ENCODE measurements around the gene FTH1.
"Not testable (repeated sequence)": the region's sequence is repeated elsewhere in the genome, so short reads cannot be mapped to it uniquely, and the experiment has no call there.

FTH1 gene

GRCh38 chr11:61964058-61964665 lies 3.3 kb downstream of the FTH1 start:
- DNase-seq (ENCODE audit: extremely low read depth in 1 of 2, low read depth in 1 of 2) = no peak

- no peak for DNase-seq (ENCODE audit: extremely low read depth in 1 of 2, low read depth in 1 of 2)
Measured at GRCh38 chr11:61963282-61964057, 4.0 kb downstream of the FTH1 start.

- DNase-seq (ENCODE audit: extremely low read depth in 1 of 2, low read depth in 1 of 2) = no peak
Measured at GRCh38 chr11:61963016-61963281, 4.5 kb downstream of the FTH1 start.

- DNase-seq (ENCODE audit: extremely low read depth in 1 of 2, low read depth in 1 of 2) = no peak
Measured at GRCh38 chr11:61962213-61963015, 5.0 kb downstream of the FTH1 start.

GRCh38 chr11:61961570-61962212 lies 5.7 kb downstream of the FTH1 start:
- DNase-seq (ENCODE audit: extremely low read depth in 1 of 2, low read depth in 1 of 2) = no peak

GRCh38 chr11:61960532-61960931 lies 6.9 kb downstream of the FTH1 start:
- no peak for DNase-seq (ENCODE audit: extremely low read depth in 1 of 2, low read depth in 1 of 2)

GRCh38 chr11:61959678-61960077 lies 7.8 kb downstream of the FTH1 start:
- no peak for DNase-seq (ENCODE audit: extremely low read depth in 1 of 2, low read depth in 1 of 2)

- DNase-seq (ENCODE audit: extremely low read depth in 1 of 2, low read depth in 1 of 2) = no peak
Measured at GRCh38 chr11:61959114-61959513, 8.3 kb downstream of the FTH1 start.

- no peak for DNase-seq (ENCODE audit: extremely low read depth in 1 of 2, low read depth in 1 of 2)
Measured at GRCh38 chr11:61958590-61958989, 8.8 kb downstream of the FTH1 start.

- DNase-seq (ENCODE audit: extremely low read depth in 1 of 2, low read depth in 1 of 2) = no peak
Measured at GRCh38 chr11:61957021-61957770, 10.2 kb downstream of the FTH1 start.

- DNase-seq (ENCODE audit: extremely low read depth in 1 of 2, low read depth in 1 of 2) = no peak
Measured at GRCh38 chr11:61956191-61957020, 11.0 kb downstream of the FTH1 start.

- DNase-seq (ENCODE audit: extremely low read depth in 1 of 2, low read depth in 1 of 2) = no peak
Measured at GRCh38 chr11:61955422-61956135, 11.9 kb downstream of the FTH1 start.

GRCh38 chr11:61954851-61955421 lies 12.5 kb downstream of the FTH1 start:
- DNase-seq (ENCODE audit: extremely low read depth in 1 of 2, low read depth in 1 of 2) = no peak

- no peak for DNase-seq (ENCODE audit: extremely low read depth in 1 of 2, low read depth in 1 of 2)
Measured at GRCh38 chr11:61954106-61954850, 13.2 kb downstream of the FTH1 start.

- DNase-seq (ENCODE audit: extremely low read depth in 1 of 2, low read depth in 1 of 2) = not testable (repeated sequence)
Measured at GRCh38 chr11:61953632-61954031, 13.8 kb downstream of the FTH1 start.

GRCh38 chr11:61952882-61953281 lies 14.6 kb downstream of the FTH1 start:
- no peak for DNase-seq (ENCODE audit: extremely low read depth in 1 of 2, low read depth in 1 of 2)

- no peak for DNase-seq (ENCODE audit: extremely low read depth in 1 of 2, low read depth in 1 of 2)
Measured at GRCh38 chr11:61951484-61952135, 15.8 kb downstream of the FTH1 start.

- DNase-seq (ENCODE audit: extremely low read depth in 1 of 2, low read depth in 1 of 2) = no peak
Measured at GRCh38 chr11:61950035-61950547, 17.3 kb downstream of the FTH1 start, which contains the start of gene BEST1. Gene BEST1, plus strand, starts transcription at chr11:61950351. Its CDS starts 1,456 bp downstream, at chr11:61951807.
